Sigmoid colon (tissue), 7 donors: Measurements from ENCODE around the gene LMAN2L. TPM values are rescaled to one million over a fixed set of nuclear protein-coding genes. Genes with fewer than 3 reads are reported as not detected.

Experiments
- DNase-seq: peaks from one replicate; pipeline ENCODE4 v3.0.0-alpha.2; 2019
- H3K27ac ChIP-seq, 4 donors: fragments of 200-600 bp; sonication (generic); one replicate each; pipeline ENCODE4 v1.5.1; 2016 to 2019; ENCODE audit warnings: mild to moderate bottlenecking in 1 of 4
- H3K27me3 ChIP-seq, 3 donors: fragments of 200-600 bp; sonication (generic); one replicate each; pipeline ENCODE4 v1.5.1; 2019; ENCODE audit warnings: mild to moderate bottlenecking in 1 of 3
- H3K36me3 ChIP-seq, 4 donors: fragments of 200-600 bp; sonication (generic); one replicate each; pipeline ENCODE4 v1.5.1; 2016 to 2019
- H3K4me1 ChIP-seq, 4 donors: fragments of 200-600 bp; sonication (generic); one replicate each; pipeline ENCODE4 v1.5.1; 2017 to 2019
- H3K4me3 ChIP-seq, 4 donors: fragments of 200-600 bp; sonication (generic); one replicate each; pipeline ENCODE4 v1.5.1; 2017 to 2019; ENCODE audit warnings: mild to moderate bottlenecking in 2 of 4, moderate library complexity in 1 of 4
- H3K9me3 ChIP-seq, 4 donors: fragments of 200-600 bp in 3 of 4; sonication (generic) in 3 of 4; one replicate each; pipeline versions ENCODE4 v1.5.1 to v1.6.1; 2013 to 2019
- CTCF ChIP-seq, 4 experiments: fragments of 450-650 bp in 3 of 4; fragments of 200-600 bp in 1 of 4; IDR thresholded peaks; one replicate each; pipeline ENCODE4 v1.5.1; 2016 to 2019; ENCODE audit warnings: antibody characterized with exemption in 4 of 4, mild to moderate bottlenecking in 3 of 4, moderate library complexity in 2 of 4
- EP300 ChIP-seq, 4 donors: sonication (generic); formaldehyde crosslinking; IDR thresholded peaks; one replicate each; pipeline ENCODE4 v1.6.1; 2017; ENCODE audit warnings: antibody characterized with exemption in 4 of 4
- POLR2A ChIP-seq, 2 donors: fragments of 450-650 bp; IDR thresholded peaks; one replicate each; pipeline ENCODE4 v1.6.1; 2016; ENCODE audit warnings: antibody characterized with exemption in 2 of 2, mild to moderate bottlenecking in 2 of 2, moderate library complexity in 2 of 2
- POLR2AphosphoS5 ChIP-seq, 4 donors: sonication (generic); formaldehyde crosslinking; IDR thresholded peaks; one replicate each; pipeline ENCODE4 v1.6.1; 2017; ENCODE audit warnings: antibody characterized with exemption in 4 of 4
- WGBS, 2 donors: extraction: QIAGEN DNeasy Blood & Tissue Kit; methylation state at CpG; one replicate each; pipeline ENCODE4 v1.1.7; 2013; 5-methylcytosine and 5-hydroxymethylcytosine counted together
- intact Hi-C: fragments of 100-400 bp; cut with DNase I; formaldehyde crosslinking; loops from one replicate; pipeline ENCODE4 v1.15.1; 2023
- polyA plus RNA-seq, 3 donors: library from polyadenylated mRNA; stranded (reverse); fragments of 200-250 nt; gene quantifications; one replicate each; pipeline ENCODE4 v1.2.3, GENCODE V29; 2013
- total RNA-seq, 4 donors: library from RNA; depleted of rRNA; stranded (reverse); fragments of >200 nt; gene quantifications; one replicate each; pipeline ENCODE4 v1.1.0, GENCODE V29; 2016
- donor health status: healthy with polysubstance abuse.
- donor health status: Bipolar disorder and iron deficiency.
- donor health status: healthy.

The LMAN2L gene
- total and polyA plus RNA-seq, 7 donors, result 3.6 to 23.2 (median 14.0) TPM

GRCh38 chr2:96702098-96702785 lies 37.6 kb downstream of the LMAN2L start:
- WGBS, 2 donors, result 93 to 95% methylated on average over 17 of the region's 17 CpGs
- no peak overlapping the region for H3K27ac ChIP-seq
- peaks cover 12 to 48% (median 15%) of the 10 kb centered on the region in 4 donors for H3K36me3 ChIP-seq
- H3K27me3 ChIP-seq, result no peaks in the 10 kb centered on the region
- H3K4me3 ChIP-seq, result no peak overlapping the region
- no peaks in the 10 kb centered on the region for H3K9me3 ChIP-seq
- peak; percentile 60 for DNase-seq
- intact Hi-C loops, result no loop called here
- no peak for TF ChIP-seq EP300 (IDR thresholded peaks at IDR 0.05)
- no peak for TF ChIP-seq CTCF (IDR thresholded peaks at IDR 0.05)
- TF ChIP-seq POLR2A (IDR thresholded peaks at IDR 0.05), result no peak
- no peak for TF ChIP-seq POLR2AphosphoS5 (IDR thresholded peaks at IDR 0.05)
- no peaks in the 10 kb centered on the region for H3K4me1 ChIP-seq

- no peak overlapping the region for H3K27ac ChIP-seq
- no peaks in the 10 kb centered on the region for H3K9me3 ChIP-seq
- no peaks in the 10 kb centered on the region for H3K27me3 ChIP-seq
- peak; percentile 30 for DNase-seq
- H3K36me3 ChIP-seq, result peaks cover 5 to 42% (median 10%) of the 10 kb centered on the region in 4 donors
- no peaks in the 10 kb centered on the region for H3K4me1 ChIP-seq
- TF ChIP-seq POLR2AphosphoS5 (IDR thresholded peaks at IDR 0.05), result no peak
- TF ChIP-seq POLR2A (IDR thresholded peaks at IDR 0.05), result no peak
- TF ChIP-seq CTCF (IDR thresholded peaks at IDR 0.05), result no peak
- TF ChIP-seq EP300 (IDR thresholded peaks at IDR 0.05), result no peak
- intact Hi-C loops, result no loop called here
- WGBS, 2 donors, result 92 to 94% methylated on average over 6 of the region's 6 CpGs
- H3K4me3 ChIP-seq, result no peak overlapping the region
These were observed 38.2 kb downstream of the LMAN2L start for GRCh38 chr2:96701636-96702035.

GRCh38 chr2:96700086-96700485 lies 39.8 kb downstream of the LMAN2L start:
- peaks cover 0 to 27% (median 0%) of the 10 kb centered on the region in 4 donors for H3K36me3 ChIP-seq
- 96% methylated on average over 8 of the region's 8 CpGs for WGBS, 2 donors

GRCh38 chr2:96699621-96700020 lies 40.2 kb downstream of the LMAN2L start:
- intact Hi-C loops, result no loop called here
- Histone ChIP-seq H3K4me3 (no peak overlapping the region), H3K27me3 (no peaks in the 10 kb centered on the region), H3K9me3 (no peaks in the 10 kb centered on the region), H3K36me3 (peaks cover 0 to 22% (median 0%) of the 10 kb centered on the region in 4 donors), H3K27ac (no peak overlapping the region), H3K4me1 (no peaks in the 10 kb centered on the region)
- DNase-seq, result peak; percentile 52
- WGBS, 2 donors, result 81 to 89% methylated on average over 9 of the region's 9 CpGs
- TF ChIP-seq POLR2AphosphoS5 (IDR thresholded peaks at IDR 0.05) (no peak), CTCF (IDR thresholded peaks at IDR 0.05) (no peak), POLR2A (IDR thresholded peaks at IDR 0.05) (no peak), EP300 (IDR thresholded peaks at IDR 0.05) (no peak)

More at GRCh38 chr2:96700086-96700485, 39.8 kb downstream of the LMAN2L start:
- Histone ChIP-seq H3K27me3 (no peaks in the 10 kb centered on the region), H3K27ac (no peak overlapping the region), H3K4me1 (no peaks in the 10 kb centered on the region), H3K4me3 (no peak overlapping the region), H3K9me3 (no peaks in the 10 kb centered on the region)
- peak; percentile 29 for DNase-seq
- intact Hi-C loops, result no loop called here
- TF ChIP-seq POLR2AphosphoS5 (IDR thresholded peaks at IDR 0.05), result no peak

- intact Hi-C loops, result no loop called here
- no peak for TF ChIP-seq EP300 (IDR thresholded peaks at IDR 0.05)
- TF ChIP-seq CTCF (IDR thresholded peaks at IDR 0.05), result no peak
- TF ChIP-seq POLR2AphosphoS5 (IDR thresholded peaks at IDR 0.05), result no peak
- no peak for TF ChIP-seq POLR2A (IDR thresholded peaks at IDR 0.05)
- Histone ChIP-seq H3K36me3 (peaks cover 0 to 18% (median 0%) of the 10 kb centered on the region in 4 donors), H3K27me3 (no peaks in the 10 kb centered on the region), H3K9me3 (no peaks in the 10 kb centered on the region), H3K4me1 (no peaks in the 10 kb centered on the region), H3K27ac (no peak overlapping the region), H3K4me3 (no peak overlapping the region)
- WGBS, 2 donors, result 94 to 96% methylated on average over 6 of the region's 6 CpGs
- no peak for DNase-seq
These were observed 40.8 kb downstream of the LMAN2L start for GRCh38 chr2:96699021-96699420.
